HepG2 (cell line): Measurements from ENCODE around the gene LSM12. TPM values are rescaled to one million over a fixed set of nuclear protein-coding genes. Genes with fewer than 3 reads are reported as not detected.

ENCODE experiments used
- BCL6 ChIP-seq: IDR thresholded peaks from 2 replicates; pipeline ENCODE4 v1.6.1; 2016; ENCODE audit warnings: missing genetic modification reagents, missing compliant biosample characterization
- DNMT1 ChIP-seq: sonication (generic); formaldehyde crosslinking; IDR thresholded peaks from 2 replicates; pipeline ENCODE4 v1.5.1; 2020; ENCODE audit warnings: mild to moderate bottlenecking, missing genetic modification reagents
- GTF3A ChIP-seq: sonication (generic); formaldehyde crosslinking; conservative IDR thresholded peaks from 2 replicates; pipeline ENCODE4 v1.4.0; 2020; ENCODE audit warnings: mild to moderate bottlenecking, missing genetic modification reagents
- HINFP ChIP-seq: sonication (generic); formaldehyde crosslinking; IDR thresholded peaks from 2 replicates; pipeline ENCODE4 v1.4.0; 2020; ENCODE audit warnings: low read depth, mild to moderate bottlenecking, missing genetic modification reagents
- JUN ChIP-seq: sonication (generic); formaldehyde crosslinking; IDR thresholded peaks from 2 replicates; pipeline ENCODE4 v1.4.0; 2020; ENCODE audit warnings: mild to moderate bottlenecking, missing genetic modification reagents
- KDM4B ChIP-seq: sonication (generic); formaldehyde crosslinking; IDR thresholded peaks from 2 replicates; pipeline ENCODE4 v1.4.0; 2020; ENCODE audit warnings: missing genetic modification reagents
- NCOA5 ChIP-seq: sonication (generic); formaldehyde crosslinking; IDR thresholded peaks from 2 replicates; pipeline ENCODE4 v1.4.0; 2020; ENCODE audit warnings: missing genetic modification reagents
- NONO ChIP-seq, 2 experiments: fragments of 450-650 bp in 1 of 2; sonication (generic) in 1 of 2; formaldehyde crosslinking in 1 of 2; IDR thresholded peaks in 1 of 2; conservative IDR thresholded peaks in 1 of 2; 2 replicates each; pipeline versions ENCODE4 v1.6.1 to v1.8.0; 2017 to 2022; ENCODE audit warnings: mild to moderate bottlenecking in 1 of 2, missing genetic modification reagents in 1 of 2, moderate library complexity in 1 of 2
- RAD51 ChIP-seq: fragments of 450-650 bp; IDR thresholded peaks from 2 replicates; pipeline ENCODE4 v1.6.1; 2016; ENCODE audit warnings: borderline replicate concordance
- RBM22 ChIP-seq: fragments of 200-400 bp; formaldehyde crosslinking; optimal IDR thresholded peaks from 2 replicates; pipeline ENCODE3; 2017; ENCODE audit warnings: mild to moderate bottlenecking, low read length, moderate library complexity
- RFXANK ChIP-seq: IDR thresholded peaks from 2 replicates; pipeline ENCODE4 v1.6.1; 2016
- RXRB ChIP-seq: IDR thresholded peaks from 2 replicates; pipeline ENCODE4 v1.6.1; 2016; ENCODE audit warnings: borderline replicate concordance, missing genetic modification reagents, missing compliant biosample characterization
- SMAD9 ChIP-seq: sonication (generic); formaldehyde crosslinking; IDR thresholded peaks from 2 replicates; pipeline ENCODE4 v1.5.1; 2020; ENCODE audit warnings: mild to moderate bottlenecking, missing genetic modification reagents
- SRF ChIP-seq: IDR thresholded peaks from 2 replicates; pipeline ENCODE4 v1.6.1; 2011; ENCODE audit warnings: mild to moderate bottlenecking, low read depth, low read length, moderate library complexity
- YEATS2 ChIP-seq: sonication (generic); formaldehyde crosslinking; IDR thresholded peaks from 2 replicates; pipeline ENCODE4 v1.4.0; 2020; ENCODE audit warnings: missing genetic modification reagents, borderline replicate concordance
- ZNF207 ChIP-seq: fragments of 450-650 bp; IDR thresholded peaks from 2 replicates; pipeline ENCODE4 v1.6.1; 2016; ENCODE audit warnings: antibody characterized with exemption, borderline replicate concordance
- ZNF30 ChIP-seq: sonication (generic); formaldehyde crosslinking; IDR thresholded peaks from 2 replicates; pipeline ENCODE4 v1.5.0; 2020; ENCODE audit warnings: mild to moderate bottlenecking, missing genetic modification reagents
- ZNF335 ChIP-seq: sonication (generic); formaldehyde crosslinking; IDR thresholded peaks from 2 replicates; pipeline ENCODE4 v1.4.0; 2020; ENCODE audit warnings: missing genetic modification reagents
- ZNF337 ChIP-seq: sonication (generic); formaldehyde crosslinking; IDR thresholded peaks from 2 replicates; pipeline ENCODE4 v1.5.1; 2020; ENCODE audit warnings: missing genetic modification reagents, low read depth, mild to moderate bottlenecking, borderline replicate concordance
- ZNF350 ChIP-seq: sonication (generic); formaldehyde crosslinking; IDR thresholded peaks from 2 replicates; pipeline ENCODE4 v1.4.0; 2020; ENCODE audit warnings: mild to moderate bottlenecking, low read depth, missing genetic modification reagents, borderline replicate concordance
- ZNF484 ChIP-seq: sonication (generic); formaldehyde crosslinking; IDR thresholded peaks from 2 replicates; pipeline ENCODE4 v1.5.1; 2020; ENCODE audit warnings: mild to moderate bottlenecking, low read depth, missing genetic modification reagents, borderline replicate concordance
- ZNF670 ChIP-seq: sonication (generic); formaldehyde crosslinking; IDR thresholded peaks from 2 replicates; pipeline ENCODE4 v1.8.0; 2022; ENCODE audit warnings: mild to moderate bottlenecking, missing genetic modification reagents, borderline replicate concordance
- ZNF850 ChIP-seq: sonication (generic); formaldehyde crosslinking; conservative IDR thresholded peaks from 2 replicates; pipeline ENCODE4 v1.9.0; 2021; ENCODE audit warnings: mild to moderate bottlenecking, missing genetic modification reagents
- polyA plus RNA-seq, 8 experiments: library from polyadenylated mRNA; depleted of rRNA in 3 of 8; stranded (reverse) in 7 of 8; unstranded in 1 of 8; fragments of >200 nt; fragmentation: Illumina TruSeq in 4 of 8; extraction: Trizol in 4 of 8; gene quantifications; 2 replicates each; pipeline versions ENCODE4 v1.2.1 to v1.2.3, GENCODE V29; 2011 to 2016; ENCODE audit warnings: low read depth in 4 of 8, missing spikeins in 1 of 8, mixed read lengths in 1 of 8; ENCODE audit not compliant: insufficient read depth in 1 of 8
- total RNA-seq, 5 experiments: library from RNA; depleted of rRNA; stranded (reverse); fragments of >200 nt; fragmentation: Illumina TruSeq; extraction: Trizol; gene quantifications; 2 replicates each; pipeline ENCODE4 v1.2.3, GENCODE V29; 2016; ENCODE audit warnings: low read depth in 1 of 5
- TF ChIP-seq, protein P1 (sequence below): IDR thresholded peaks from 2 replicates; pipeline ENCODE4 v1.6.1; 2018; ENCODE audit warnings: missing genetic modification reagents
- TF ChIP-seq, protein P2 (sequence below): fragments of 450-650 bp; IDR thresholded peaks from 2 replicates; pipeline ENCODE4 v1.6.1; 2017
- TF ChIP-seq, protein P3 (sequence below): sonication (generic); formaldehyde crosslinking; IDR thresholded peaks from 2 replicates; pipeline ENCODE4 v1.9.0; 2022; ENCODE audit warnings: missing genetic modification reagents, mild to moderate bottlenecking, borderline replicate concordance

LSM12 gene
- total and polyA plus RNA-seq, 2 of the 13 experiments (the other 11 are each of a cell fraction or from before 2014, with no cell fraction given) = 52.8 to 55.7 TPM

DNA sequence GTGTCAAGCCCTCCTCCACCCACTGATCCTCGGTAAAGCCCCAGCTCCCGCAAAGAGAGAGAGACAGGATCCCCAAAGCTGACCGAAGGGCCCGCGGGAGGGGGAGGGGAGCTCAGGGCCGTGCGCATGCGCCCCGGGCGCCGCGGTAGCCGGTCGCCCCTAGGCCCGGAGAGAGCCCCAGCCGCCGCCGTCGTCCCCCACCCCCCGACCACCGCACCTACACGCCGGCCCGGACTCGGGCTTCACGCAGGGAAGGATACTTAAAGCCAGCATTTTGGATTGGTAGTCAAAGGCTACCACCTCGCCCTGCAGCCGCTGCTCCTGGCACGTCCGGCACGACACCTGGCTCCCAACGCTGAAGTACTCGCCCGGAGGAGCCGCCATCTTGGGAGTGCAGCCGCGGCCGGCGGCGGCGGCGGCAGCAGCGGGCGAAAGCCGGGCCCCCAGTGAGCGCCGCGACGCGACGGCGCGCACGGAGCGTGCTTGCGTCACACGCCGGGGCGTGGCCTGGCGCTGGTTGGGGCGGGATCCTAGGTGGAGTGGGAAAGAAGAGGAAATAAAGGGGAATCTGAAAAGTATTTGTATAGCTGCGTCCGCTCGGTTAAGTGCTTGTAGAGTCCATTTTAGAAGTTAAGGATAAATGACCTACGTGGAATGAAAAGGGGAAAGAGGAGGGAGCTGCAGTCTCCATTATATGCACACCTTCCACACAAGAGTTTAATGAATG, at the start of gene LSM12 (continued):
- TF ChIP-seq, protein P1, sequence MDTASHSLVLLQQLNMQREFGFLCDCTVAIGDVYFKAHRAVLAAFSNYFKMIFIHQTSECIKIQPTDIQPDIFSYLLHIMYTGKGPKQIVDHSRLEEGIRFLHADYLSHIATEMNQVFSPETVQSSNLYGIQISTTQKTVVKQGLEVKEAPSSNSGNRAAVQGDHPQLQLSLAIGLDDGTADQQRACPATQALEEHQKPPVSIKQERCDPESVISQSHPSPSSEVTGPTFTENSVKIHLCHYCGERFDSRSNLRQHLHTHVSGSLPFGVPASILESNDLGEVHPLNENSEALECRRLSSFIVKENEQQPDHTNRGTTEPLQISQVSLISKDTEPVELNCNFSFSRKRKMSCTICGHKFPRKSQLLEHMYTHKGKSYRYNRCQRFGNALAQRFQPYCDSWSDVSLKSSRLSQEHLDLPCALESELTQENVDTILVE (CRISPR knock-in tag) = peak; percentile 85; the same call in 1 of the 2 replicates
- TF ChIP-seq ZNF350 = no peak
- no peak for TF ChIP-seq ZNF335 (CRISPR knock-in tag)
- TF ChIP-seq JUN (CRISPR knock-in tag) = no peak; the same call in 1 of the 2 replicates
- TF ChIP-seq SMAD9 (CRISPR knock-in tag) = no peak
- no peak for TF ChIP-seq ZNF850 (CRISPR knock-in tag)
- TF ChIP-seq BCL6 (CRISPR knock-in tag) = no peak
- TF ChIP-seq RAD51 = no peak
- no peak for TF ChIP-seq KDM4B (CRISPR knock-in tag)
- no peak for TF ChIP-seq YEATS2 (CRISPR knock-in tag)
- peak; percentile 51; the same call in 1 of the 2 replicates for TF ChIP-seq DNMT1 (CRISPR knock-in tag)
- TF ChIP-seq ZNF207 = no peak
- TF ChIP-seq NONO (IDR thresholded peaks at IDR 0.05) = no peak
- TF ChIP-seq NONO (CRISPR knock-in tag; conservative IDR thresholded peaks at IDR 0.05) = peak; percentile 74; the same call in 1 of the 2 replicates
- TF ChIP-seq RBM22 = no peak
- no peak for TF ChIP-seq NCOA5 (CRISPR knock-in tag)
- TF ChIP-seq GTF3A = no peak
- 0 out of 2 replicates have a peak, but pooled peaks have one; percentile 55 for TF ChIP-seq ZNF337 (CRISPR knock-in tag)
- TF ChIP-seq ZNF30 (CRISPR knock-in tag) = no peak
- no peak for TF ChIP-seq SRF
- TF ChIP-seq HINFP (CRISPR knock-in tag) = peak; percentile 45
- TF ChIP-seq ZNF484 (CRISPR knock-in tag) = no peak
- no peak for TF ChIP-seq RXRB (CRISPR knock-in tag)
- TF ChIP-seq ZNF670 = no peak; the same call in 1 of the 2 replicates
- TF ChIP-seq RFXANK = no peak; the same call in 1 of the 2 replicates
- TF ChIP-seq, protein P2, sequence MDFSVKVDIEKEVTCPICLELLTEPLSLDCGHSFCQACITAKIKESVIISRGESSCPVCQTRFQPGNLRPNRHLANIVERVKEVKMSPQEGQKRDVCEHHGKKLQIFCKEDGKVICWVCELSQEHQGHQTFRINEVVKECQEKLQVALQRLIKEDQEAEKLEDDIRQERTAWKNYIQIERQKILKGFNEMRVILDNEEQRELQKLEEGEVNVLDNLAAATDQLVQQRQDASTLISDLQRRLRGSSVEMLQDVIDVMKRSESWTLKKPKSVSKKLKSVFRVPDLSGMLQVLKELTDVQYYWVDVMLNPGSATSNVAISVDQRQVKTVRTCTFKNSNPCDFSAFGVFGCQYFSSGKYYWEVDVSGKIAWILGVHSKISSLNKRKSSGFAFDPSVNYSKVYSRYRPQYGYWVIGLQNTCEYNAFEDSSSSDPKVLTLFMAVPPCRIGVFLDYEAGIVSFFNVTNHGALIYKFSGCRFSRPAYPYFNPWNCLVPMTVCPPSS = no peak
- TF ChIP-seq, protein P3, sequence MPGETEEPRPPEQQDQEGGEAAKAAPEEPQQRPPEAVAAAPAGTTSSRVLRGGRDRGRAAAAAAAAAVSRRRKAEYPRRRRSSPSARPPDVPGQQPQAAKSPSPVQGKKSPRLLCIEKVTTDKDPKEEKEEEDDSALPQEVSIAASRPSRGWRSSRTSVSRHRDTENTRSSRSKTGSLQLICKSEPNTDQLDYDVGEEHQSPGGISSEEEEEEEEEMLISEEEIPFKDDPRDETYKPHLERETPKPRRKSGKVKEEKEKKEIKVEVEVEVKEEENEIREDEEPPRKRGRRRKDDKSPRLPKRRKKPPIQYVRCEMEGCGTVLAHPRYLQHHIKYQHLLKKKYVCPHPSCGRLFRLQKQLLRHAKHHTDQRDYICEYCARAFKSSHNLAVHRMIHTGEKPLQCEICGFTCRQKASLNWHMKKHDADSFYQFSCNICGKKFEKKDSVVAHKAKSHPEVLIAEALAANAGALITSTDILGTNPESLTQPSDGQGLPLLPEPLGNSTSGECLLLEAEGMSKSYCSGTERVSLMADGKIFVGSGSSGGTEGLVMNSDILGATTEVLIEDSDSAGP = no peak; the same call in 1 of the 2 replicates
